ENCODE results near the gene FGF1.
A peak's percentile ranks its signal among the peaks of the same experiment; 100 is the strongest.

Gene FGF1

GRCh38 chr5:142674531-142675469 is 11.1 kb downstream of the FGF1 start:
- Histone ChIP-seq H3K27ac (no peak overlapping the region), H3K9me3 (ENCODE audit: severe bottlenecking) (peaks cover 2% of the 10 kb centered on the region), H3K27me3 (ENCODE audit: insufficient read depth, low read depth, severe bottlenecking) (no peaks in the 10 kb centered on the region), H3K36me3 (no peaks in the 10 kb centered on the region), H3K4me3 (ENCODE audit: low read depth, low read length) (no peak overlapping the region)
- no peak for DNase-seq
- no peak for TF ChIP-seq CTCF (IDR thresholded peaks at IDR 0.05; ENCODE audit: low read depth, low read length)

GRCh38 chr5:142671801-142672200 is 14.1 kb downstream of the FGF1 start:
- Histone ChIP-seq H3K27ac (no peak overlapping the region), H3K27me3 (ENCODE audit: insufficient read depth, low read depth, severe bottlenecking) (no peaks in the 10 kb centered on the region), H3K4me3 (ENCODE audit: low read depth, low read length) (no peak overlapping the region), H3K36me3 (no peaks in the 10 kb centered on the region), H3K9me3 (ENCODE audit: severe bottlenecking) (no peaks in the 10 kb centered on the region)
- no peak for TF ChIP-seq CTCF (IDR thresholded peaks at IDR 0.05; ENCODE audit: low read depth, low read length)
- DNase-seq = no peak

- no peak for TF ChIP-seq CTCF (IDR thresholded peaks at IDR 0.05; ENCODE audit: low read depth, low read length)
- no peaks in the 10 kb centered on the region for H3K36me3 ChIP-seq
- H3K4me3 ChIP-seq (ENCODE audit: low read depth, low read length) = no peak overlapping the region
- H3K27ac ChIP-seq = no peak overlapping the region
- no peaks in the 10 kb centered on the region for H3K27me3 ChIP-seq (ENCODE audit: insufficient read depth, low read depth, severe bottlenecking)
- DNase-seq = no peak
- no peaks in the 10 kb centered on the region for H3K9me3 ChIP-seq (ENCODE audit: severe bottlenecking)
Measured at GRCh38 chr5:142671266-142671665, 14.6 kb downstream of the FGF1 start.

GRCh38 chr5:142670804-142671203 is 15.1 kb downstream of the FGF1 start:
- Histone ChIP-seq H3K27ac (no peak overlapping the region), H3K9me3 (ENCODE audit: severe bottlenecking) (no peaks in the 10 kb centered on the region), H3K27me3 (ENCODE audit: insufficient read depth, low read depth, severe bottlenecking) (no peaks in the 10 kb centered on the region), H3K36me3 (no peaks in the 10 kb centered on the region), H3K4me3 (ENCODE audit: low read depth, low read length) (no peak overlapping the region)
- TF ChIP-seq CTCF (IDR thresholded peaks at IDR 0.05; ENCODE audit: low read depth, low read length) = no peak
- no peak for DNase-seq

- peak; percentile 77 for DNase-seq
- Histone ChIP-seq H3K36me3 (no peaks in the 10 kb centered on the region), H3K27ac (no peak overlapping the region), H3K4me3 (ENCODE audit: low read depth, low read length) (0 out of 2 replicates have a peak overlapping the region, but pooled peaks have one; percentile 5), H3K9me3 (ENCODE audit: severe bottlenecking) (no peaks in the 10 kb centered on the region), H3K27me3 (ENCODE audit: insufficient read depth, low read depth, severe bottlenecking) (no peaks in the 10 kb centered on the region)
- no peak for TF ChIP-seq CTCF (IDR thresholded peaks at IDR 0.05; ENCODE audit: low read depth, low read length)
Measured at GRCh38 chr5:142669477-142669876, 16.4 kb downstream of the FGF1 start.
